ENCODE data around the gene MDK.
"Not testable (repeated sequence)": the region's sequence is repeated elsewhere in the genome, so short reads cannot be mapped to it uniquely, and the experiment has no call there.

GRCh38 chr11:46371262-46371661 is 10.2 kb upstream of the MDK start:
- not testable (repeated sequence) for TF ChIP-seq CTCF (IDR thresholded peaks at IDR 0.05; ENCODE audit: poor library complexity); EZH2 (IDR thresholded peaks at IDR 0.05; ENCODE audit: borderline replicate concordance)
